RWPE1 (cell line): Measurements from ENCODE around the gene UBXN6.

Experiments
- CTCF ChIA-PET: fragments of 350-600 bp; sonication (Branson Sonifier 250); formaldehyde crosslinking; extraction: SDS; loops from one replicate; lab custom pipeline; 2021; lab: Yijun Ruan, JAX
- POLR2A ChIA-PET: fragments of 400-600 bp; formaldehyde crosslinking; extraction: SDS; loops from one replicate; lab custom pipeline; 2020; ENCODE audit warnings: antibody characterized with exemption; ENCODE audit not compliant: low non-redundant PET; lab: Yijun Ruan, JAX
- DNase-seq: peaks from one replicate; pipeline ENCODE4 v3.0.0; 2012; ENCODE audit warnings: low spot score
- H3K27ac ChIP-seq: fragments of 450-650 bp; 2 replicates; pipeline ENCODE4 v1.5.1; 2017
- TF ChIP-seq, protein P1 (sequence below): fragments of 450-650 bp; conservative IDR thresholded peaks from 2 replicates; pipeline ENCODE4 v1.5.1; 2017; ENCODE audit warnings: low read depth, mild to moderate bottlenecking

UBXN6 gene

DNA sequence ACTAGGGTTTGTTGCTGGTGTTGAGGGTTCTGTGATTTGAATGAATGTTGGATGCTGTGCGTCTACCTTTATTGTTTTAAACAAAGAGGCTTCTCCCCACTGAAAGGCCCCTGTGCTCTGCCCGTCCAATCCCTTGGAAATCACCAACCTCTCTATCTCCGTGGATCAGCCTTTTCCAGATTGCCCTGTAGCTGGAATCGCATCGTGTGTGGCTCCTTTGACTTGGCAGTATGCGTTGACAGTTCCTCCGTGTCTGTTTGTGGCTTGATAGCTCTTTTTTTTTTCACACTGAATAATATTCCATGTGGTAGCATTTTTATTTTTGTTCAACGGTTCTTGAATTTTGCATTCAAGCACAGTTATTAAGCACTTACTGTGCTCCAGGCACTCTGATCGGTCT lies 23.2 kb downstream of the UBXN6 start:
- ChIA-PET CTCF (no interaction called here), POLR2A (no interaction called here)
- DNase-seq = no peak
- TF ChIP-seq, protein P1, sequence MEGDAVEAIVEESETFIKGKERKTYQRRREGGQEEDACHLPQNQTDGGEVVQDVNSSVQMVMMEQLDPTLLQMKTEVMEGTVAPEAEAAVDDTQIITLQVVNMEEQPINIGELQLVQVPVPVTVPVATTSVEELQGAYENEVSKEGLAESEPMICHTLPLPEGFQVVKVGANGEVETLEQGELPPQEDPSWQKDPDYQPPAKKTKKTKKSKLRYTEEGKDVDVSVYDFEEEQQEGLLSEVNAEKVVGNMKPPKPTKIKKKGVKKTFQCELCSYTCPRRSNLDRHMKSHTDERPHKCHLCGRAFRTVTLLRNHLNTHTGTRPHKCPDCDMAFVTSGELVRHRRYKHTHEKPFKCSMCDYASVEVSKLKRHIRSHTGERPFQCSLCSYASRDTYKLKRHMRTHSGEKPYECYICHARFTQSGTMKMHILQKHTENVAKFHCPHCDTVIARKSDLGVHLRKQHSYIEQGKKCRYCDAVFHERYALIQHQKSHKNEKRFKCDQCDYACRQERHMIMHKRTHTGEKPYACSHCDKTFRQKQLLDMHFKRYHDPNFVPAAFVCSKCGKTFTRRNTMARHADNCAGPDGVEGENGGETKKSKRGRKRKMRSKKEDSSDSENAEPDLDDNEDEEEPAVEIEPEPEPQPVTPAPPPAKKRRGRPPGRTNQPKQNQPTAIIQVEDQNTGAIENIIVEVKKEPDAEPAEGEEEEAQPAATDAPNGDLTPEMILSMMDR = no peak
- no peak overlapping the region for H3K27ac ChIP-seq

DNA sequence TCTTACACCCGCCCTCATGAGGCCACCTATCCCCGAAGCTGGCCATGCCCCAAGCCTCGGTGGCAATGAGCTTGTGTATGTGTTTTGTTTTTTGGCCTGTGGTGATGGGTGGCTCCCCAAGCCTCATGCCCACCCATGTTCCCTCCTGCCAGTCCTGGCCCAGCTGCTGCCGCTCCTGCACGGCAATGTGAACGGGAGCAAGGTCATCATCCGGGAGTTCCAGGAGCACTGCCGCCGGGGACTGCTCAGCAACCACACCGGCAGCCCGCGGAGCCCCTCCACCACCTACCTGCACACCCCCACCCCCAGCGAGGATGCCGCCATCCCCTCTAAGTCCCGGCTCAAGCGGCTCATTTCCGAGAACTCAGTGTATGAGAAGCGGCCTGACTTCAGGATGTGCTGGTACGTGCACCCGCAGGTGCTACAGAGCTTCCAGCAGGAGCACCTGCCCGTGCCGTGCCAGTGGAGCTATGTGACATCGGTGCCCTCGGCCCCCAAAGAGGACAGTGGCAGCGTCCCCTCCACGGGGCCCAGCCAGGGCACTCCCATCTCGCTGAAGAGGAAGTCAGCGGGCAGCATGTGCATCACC lies 24.6 kb downstream of the UBXN6 start:
- CTCF ChIA-PET = no interaction called here
- H3K27ac ChIP-seq = no peak overlapping the region
- TF ChIP-seq, protein P1 = no peak
- DNase-seq = no peak
- POLR2A ChIA-PET = no interaction called here

DNA sequence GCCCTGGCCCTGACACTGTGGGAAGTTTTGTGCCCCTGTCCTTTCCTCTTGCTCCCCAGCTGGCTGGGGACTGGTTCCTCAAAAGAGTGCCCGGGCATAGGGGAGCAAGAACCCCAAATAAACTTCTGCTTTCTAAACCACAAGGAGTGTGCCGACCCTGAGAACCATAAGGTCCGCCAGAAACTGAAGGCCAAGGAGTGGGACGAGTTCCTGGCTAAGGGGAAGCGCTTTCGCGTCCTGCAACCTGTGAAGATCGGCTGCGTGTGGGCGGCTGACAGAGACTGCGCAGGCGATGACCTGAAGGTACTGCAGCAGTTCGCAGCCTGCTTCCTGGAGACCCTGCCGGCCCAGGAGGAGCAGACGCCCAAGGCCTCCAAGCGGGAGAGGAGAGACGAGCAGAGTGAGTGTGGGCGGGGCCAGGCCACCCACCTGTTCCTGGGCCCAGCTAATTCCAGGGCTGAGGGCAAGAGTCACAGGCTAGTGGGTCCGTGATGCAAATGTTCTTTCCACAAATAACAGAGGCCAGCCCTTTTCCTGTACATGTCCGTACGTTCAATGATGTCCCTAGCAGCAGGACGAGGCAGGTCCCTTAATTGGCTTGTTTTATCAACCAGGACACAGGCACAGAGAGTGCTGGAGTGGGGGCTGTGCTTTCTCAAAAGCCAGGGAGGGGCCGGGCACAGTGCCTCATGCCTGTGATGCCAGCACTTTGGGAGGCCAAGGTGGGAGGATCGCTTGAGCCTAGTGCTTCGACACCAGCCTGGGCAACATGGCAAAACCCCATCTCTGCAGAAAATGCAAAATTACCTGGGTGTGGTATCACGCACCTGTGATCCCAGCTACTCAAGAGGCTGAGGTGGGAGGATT lies 25.6 kb downstream of the UBXN6 start:
- POLR2A ChIA-PET = no interaction called here
- CTCF ChIA-PET = no interaction called here
- 0 out of 2 replicates have a peak overlapping the region, but pooled peaks have one; percentile 3 for H3K27ac ChIP-seq
- TF ChIP-seq, protein P1 = no peak
- DNase-seq = no peak

DNA sequence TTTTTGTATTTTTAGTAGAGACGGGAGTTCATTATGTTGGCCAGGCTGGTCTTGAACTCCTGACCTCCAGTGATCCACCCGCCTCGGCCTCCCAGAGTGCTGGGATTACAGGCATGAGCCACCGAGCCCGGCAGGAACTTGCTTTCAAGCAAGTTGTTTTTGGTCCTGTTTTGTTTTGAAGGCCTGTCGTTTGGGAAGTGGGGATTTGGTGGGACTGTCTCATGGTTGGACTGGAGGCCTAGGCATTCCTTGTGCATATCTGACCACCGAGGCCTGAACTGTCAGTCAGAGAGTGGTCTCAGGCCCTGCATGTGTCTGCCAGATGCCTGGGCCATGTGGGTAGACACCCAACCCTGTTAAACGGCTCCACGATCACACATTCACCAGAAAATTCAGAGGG lies 26.3 kb downstream of the UBXN6 start:
- H3K27ac ChIP-seq = 0 out of 2 replicates have a peak overlapping the region, but pooled peaks have one; percentile 3
- ChIA-PET POLR2A (no interaction called here), CTCF (no interaction called here)

DNA sequence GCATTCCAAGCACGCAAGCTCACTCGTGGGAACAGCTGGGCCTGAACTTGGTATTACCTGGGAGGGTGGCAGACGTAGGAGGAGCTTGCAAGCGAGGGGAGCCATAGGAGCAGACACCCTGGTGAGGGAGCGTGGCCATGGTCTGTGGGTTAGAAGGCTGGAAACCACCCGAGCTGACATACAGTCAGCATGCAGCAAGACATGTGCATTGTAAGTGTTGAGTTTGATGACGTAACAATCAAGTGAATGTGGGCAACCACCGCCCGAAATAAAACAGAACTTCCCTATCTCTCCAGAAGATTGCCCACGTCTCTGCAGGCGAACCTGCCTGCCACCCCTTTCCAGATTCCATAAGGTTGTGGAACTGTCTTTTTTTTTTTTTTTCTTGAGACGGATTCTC lies 26.8 kb downstream of the UBXN6 start:
- TF ChIP-seq, protein P1 = no peak
- CTCF ChIA-PET = no interaction called here
- DNase-seq = no peak

More for the DNA sequence above, 26.3 kb downstream of the UBXN6 start:
- TF ChIP-seq, protein P1 = no peak
- DNase-seq = no peak

DNA sequence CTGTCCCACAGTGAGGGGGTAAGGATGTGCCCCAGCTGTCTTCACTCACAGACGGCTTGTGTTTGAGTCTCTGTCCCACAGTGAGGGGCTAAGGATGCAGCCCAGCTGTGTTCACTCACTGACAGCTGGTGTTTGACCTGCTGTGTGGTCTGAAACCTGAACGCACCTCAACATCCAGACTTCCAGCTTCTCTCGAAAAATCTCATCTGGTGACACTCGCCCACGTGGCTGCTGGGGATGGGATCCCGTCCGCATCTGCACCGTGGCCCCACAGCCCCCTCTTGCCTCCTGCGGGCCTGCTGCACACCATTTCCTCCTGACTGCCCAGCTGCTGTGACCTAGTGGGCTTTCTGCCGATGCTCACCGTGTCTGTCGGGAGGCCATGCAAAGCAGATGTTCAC lies 27.8 kb downstream of the UBXN6 start:
- TF ChIP-seq, protein P1 = no peak
- ChIA-PET CTCF (no interaction called here), POLR2A (no interaction called here)
- no peak for DNase-seq
- peak overlapping the region; percentile 20 for H3K27ac ChIP-seq

More for the DNA sequence above, 26.8 kb downstream of the UBXN6 start:
- no peak overlapping the region for H3K27ac ChIP-seq
- POLR2A ChIA-PET = no interaction called here
